Stimulated activated naive CD8-positive, alpha-beta T cell treated with anti-CD3 and anti-CD28 coated beads, Interleukin-15, Interleukin-2, amounts not matched to agents 100 ng/mL and 50 ng/mL, for 24 hours (primary cell): ENCODE measurements around the gene MAP2K5.
"Not testable (repeated sequence)": the region's sequence is repeated elsewhere in the genome, so short reads cannot be mapped to it uniquely, and the experiment has no call there.

Experiments used
- H3K27ac Mint-ChIP-seq: one replicate; pipeline ENCODE4 v1.8.0; 2021; ENCODE audit warnings: mild to moderate bottlenecking, mixed read lengths
- H3K27me3 Mint-ChIP-seq: one replicate; pipeline ENCODE4 v1.8.0; 2021; ENCODE audit warnings: mixed read lengths
- H3K36me3 Mint-ChIP-seq: one replicate; pipeline ENCODE4 v1.8.0; 2021; ENCODE audit warnings: low read depth, mixed read lengths
- H3K4me1 Mint-ChIP-seq: one replicate; pipeline ENCODE4 v1.8.0; 2021; ENCODE audit warnings: low read depth, mixed read lengths
- H3K4me3 Mint-ChIP-seq: one replicate; pipeline ENCODE4 v1.8.0; 2021; ENCODE audit warnings: mild to moderate bottlenecking, mixed read lengths
- H3K9me3 Mint-ChIP-seq: one replicate; pipeline ENCODE4 v1.8.0; 2021; ENCODE audit warnings: mixed read lengths

MAP2K5 gene

DNA sequence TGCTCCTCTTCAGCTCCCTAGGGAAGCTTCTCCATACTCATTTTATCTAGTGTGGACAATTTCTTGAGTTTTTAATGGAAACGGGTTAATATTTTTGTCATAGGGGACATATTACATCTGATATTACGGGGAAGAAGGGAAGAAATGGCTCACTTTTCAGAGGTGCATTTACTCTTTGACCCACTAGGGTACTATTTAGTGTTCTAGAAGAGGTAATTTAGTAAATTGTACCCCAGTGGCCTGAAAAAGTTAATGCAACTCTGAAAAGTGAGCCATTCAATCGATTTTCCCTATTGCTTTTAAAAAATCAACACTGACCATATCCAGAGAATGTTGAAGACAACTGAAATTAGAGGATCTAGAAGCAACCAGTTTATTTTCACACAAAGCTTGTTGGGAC, 71.2 kb downstream of the MAP2K5 start:
- Mint-ChIP-seq H3K36me3 (peaks cover 16% of the 10 kb centered on the region), H3K4me3 (no peak overlapping the region), H3K27me3 (no peaks in the 10 kb centered on the region), H3K9me3 (no peaks in the 10 kb centered on the region), H3K27ac (no peak overlapping the region), H3K4me1 (no peaks in the 10 kb centered on the region)

DNA sequence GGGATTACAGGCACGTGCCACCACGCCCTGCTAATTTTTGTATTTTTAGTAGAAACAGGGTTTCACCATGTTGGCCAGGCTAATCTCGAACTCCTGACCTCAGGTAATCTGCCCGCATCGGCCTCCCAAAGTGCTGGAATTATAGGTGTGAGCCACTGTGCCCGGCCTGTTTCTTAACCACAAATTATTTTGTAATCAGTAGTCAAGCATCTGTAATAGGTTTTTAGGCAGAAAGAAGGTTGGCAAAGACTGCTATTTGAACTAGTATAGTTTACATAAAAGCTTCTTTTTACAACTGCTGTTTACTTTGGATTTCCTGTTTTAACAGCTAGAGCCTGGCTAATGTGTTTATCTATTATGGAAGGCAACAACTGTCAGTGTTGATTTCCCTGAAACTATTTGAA, 72.6 kb downstream of the MAP2K5 start:
- H3K36me3 Mint-ChIP-seq = peaks cover 20% of the 10 kb centered on the region
- H3K27ac Mint-ChIP-seq, H3K4me3 Mint-ChIP-seq, H3K9me3 Mint-ChIP-seq, H3K4me1 Mint-ChIP-seq, H3K27me3 Mint-ChIP-seq: not testable (repeated sequence)

DNA sequence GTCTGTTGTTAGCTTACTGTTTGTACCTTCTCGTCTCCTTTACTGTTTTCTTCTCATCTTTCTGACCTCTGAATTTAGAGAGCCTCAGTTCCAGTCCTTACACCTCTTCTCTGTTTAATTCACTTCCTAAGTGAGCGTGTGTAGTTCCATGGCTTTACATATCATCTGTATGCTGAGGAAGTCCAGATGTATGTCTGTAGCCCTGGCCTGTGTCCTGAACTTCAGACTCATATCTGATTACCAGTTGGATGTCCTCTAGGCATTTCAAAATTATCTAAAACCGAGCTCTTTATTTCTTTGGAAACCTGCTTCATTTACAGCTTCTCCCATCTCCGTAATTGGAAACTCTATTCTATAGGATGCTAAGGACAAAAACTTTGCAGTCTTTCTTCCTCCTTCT, 75.8 kb downstream of the MAP2K5 start:
- no peak overlapping the region for H3K27ac Mint-ChIP-seq
- no peaks in the 10 kb centered on the region for H3K9me3 Mint-ChIP-seq
- no peaks in the 10 kb centered on the region for H3K27me3 Mint-ChIP-seq

DNA sequence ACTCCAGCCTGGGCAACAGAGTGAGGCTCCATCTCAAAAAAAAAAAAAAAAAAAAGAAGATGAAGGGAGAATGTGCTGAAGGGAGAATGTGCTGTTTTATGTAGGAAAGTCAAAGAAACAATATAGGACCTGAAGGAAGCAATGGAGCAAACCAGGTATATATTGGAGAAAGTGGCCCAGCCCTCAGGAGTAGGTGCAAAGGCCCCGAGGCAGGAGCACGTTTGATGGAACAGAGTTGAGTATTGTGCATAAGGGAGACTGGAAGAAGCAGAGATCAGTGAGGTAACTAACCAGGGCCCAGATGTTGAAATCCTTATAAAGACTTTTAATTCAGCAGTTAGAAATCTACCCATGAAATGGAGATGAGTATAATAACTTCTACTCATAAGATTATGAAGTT, 79.6 kb downstream of the MAP2K5 start:
- Mint-ChIP-seq H3K9me3 (no peaks in the 10 kb centered on the region), H3K27me3 (no peaks in the 10 kb centered on the region), H3K4me3 (no peak overlapping the region), H3K4me1 (no peaks in the 10 kb centered on the region), H3K36me3 (peaks cover 26% of the 10 kb centered on the region), H3K27ac (no peak overlapping the region)

More for the DNA sequence above, 75.8 kb downstream of the MAP2K5 start:
- H3K4me3 Mint-ChIP-seq = no peak overlapping the region
- peaks cover 15% of the 10 kb centered on the region for H3K36me3 Mint-ChIP-seq
- H3K4me1 Mint-ChIP-seq = no peaks in the 10 kb centered on the region

DNA sequence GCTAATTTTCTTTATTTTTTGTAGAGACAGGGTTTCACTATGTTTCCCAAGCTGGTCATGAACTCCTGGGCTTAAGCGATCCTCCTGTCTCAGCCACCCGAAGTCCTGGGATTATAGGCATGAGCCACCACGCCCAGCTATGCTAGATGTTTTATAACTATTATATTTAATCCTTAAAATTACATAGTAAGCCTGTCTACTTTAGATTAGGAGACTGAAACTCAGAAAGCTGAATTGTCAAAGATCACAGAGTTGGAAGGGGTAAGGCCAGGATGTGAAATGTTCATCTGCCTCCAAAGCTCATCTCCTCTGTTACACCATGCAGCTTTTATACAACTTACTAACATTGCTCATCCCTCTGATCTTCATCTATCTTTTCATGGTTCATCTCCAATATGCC, 89.8 kb downstream of the MAP2K5 start:
- Mint-ChIP-seq H3K27me3 (no peaks in the 10 kb centered on the region), H3K4me1 (peaks cover 5% of the 10 kb centered on the region), H3K4me3 (no peak overlapping the region), H3K27ac (no peak overlapping the region), H3K9me3 (peaks cover 8% of the 10 kb centered on the region), H3K36me3 (peaks cover 46% of the 10 kb centered on the region)

DNA sequence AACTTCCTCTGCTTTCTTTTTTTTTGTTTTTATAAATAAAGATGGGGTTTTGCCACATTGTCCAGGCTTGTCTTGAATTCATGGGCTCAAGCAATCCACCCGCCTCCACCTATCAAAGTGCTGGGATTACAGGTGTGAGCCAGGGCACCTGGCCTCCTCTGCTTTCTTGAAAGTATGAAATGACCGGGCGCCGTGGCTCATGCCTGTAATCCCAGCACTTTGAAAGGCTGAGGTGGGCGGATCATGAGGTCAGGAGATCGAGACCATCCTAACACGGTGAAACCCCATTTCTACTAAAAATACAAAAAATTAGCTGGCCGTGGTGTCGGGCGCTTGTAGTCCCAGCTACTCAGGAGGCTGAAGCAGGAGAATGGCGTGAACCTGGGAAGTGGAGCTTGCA, 93.4 kb downstream of the MAP2K5 start:
- H3K4me3 Mint-ChIP-seq, H3K27me3 Mint-ChIP-seq, H3K4me1 Mint-ChIP-seq, H3K27ac Mint-ChIP-seq, H3K9me3 Mint-ChIP-seq: not testable (repeated sequence)
- H3K36me3 Mint-ChIP-seq = peaks cover 40% of the 10 kb centered on the region

DNA sequence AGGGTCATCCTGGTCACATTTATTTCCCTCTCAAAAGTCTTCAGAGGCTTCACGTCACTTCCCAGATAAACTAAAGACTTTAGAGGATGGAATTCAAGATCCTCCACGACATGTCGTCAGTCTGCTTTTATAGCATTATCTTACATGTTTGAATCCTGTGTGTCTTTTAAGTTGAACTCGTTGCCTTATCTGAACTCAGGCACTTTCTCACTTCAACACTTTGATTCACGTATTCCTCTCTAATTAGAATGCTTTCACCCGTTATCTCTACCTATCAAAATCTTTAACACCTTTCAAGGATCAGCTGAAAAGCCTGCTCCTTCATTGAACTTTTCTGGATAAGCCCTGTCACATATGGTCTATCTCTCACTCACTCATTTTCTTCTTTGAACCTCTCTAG, 97.1 kb downstream of the MAP2K5 start:
- Mint-ChIP-seq H3K4me3 (no peak overlapping the region), H3K9me3 (peaks cover 7% of the 10 kb centered on the region), H3K36me3 (peaks cover 40% of the 10 kb centered on the region), H3K27ac (no peak overlapping the region), H3K4me1 (peaks cover 5% of the 10 kb centered on the region), H3K27me3 (no peaks in the 10 kb centered on the region)

DNA sequence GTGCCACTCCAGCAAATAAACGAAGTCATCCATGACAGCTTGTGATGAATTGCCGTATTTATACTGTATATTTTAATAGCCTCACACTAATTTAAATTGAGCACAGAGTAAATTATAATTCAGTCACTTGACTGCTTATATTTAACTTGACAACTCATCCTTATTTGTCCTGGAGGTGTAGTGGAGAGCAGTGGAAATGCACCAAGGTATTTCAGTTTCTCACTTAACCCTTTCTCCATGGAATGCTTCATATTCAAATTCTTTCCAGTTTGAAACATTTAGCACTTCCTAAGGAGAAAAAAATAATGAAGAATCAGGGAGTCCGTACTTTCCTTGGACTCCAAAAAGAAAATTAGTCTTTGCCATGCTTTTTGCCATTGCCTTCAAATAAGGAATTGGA, 99.0 kb downstream of the MAP2K5 start:
- Mint-ChIP-seq H3K4me1 (no peaks in the 10 kb centered on the region), H3K36me3 (peaks cover 33% of the 10 kb centered on the region), H3K9me3 (no peaks in the 10 kb centered on the region), H3K27ac (no peak overlapping the region), H3K27me3 (no peaks in the 10 kb centered on the region), H3K4me3 (no peak overlapping the region)

DNA sequence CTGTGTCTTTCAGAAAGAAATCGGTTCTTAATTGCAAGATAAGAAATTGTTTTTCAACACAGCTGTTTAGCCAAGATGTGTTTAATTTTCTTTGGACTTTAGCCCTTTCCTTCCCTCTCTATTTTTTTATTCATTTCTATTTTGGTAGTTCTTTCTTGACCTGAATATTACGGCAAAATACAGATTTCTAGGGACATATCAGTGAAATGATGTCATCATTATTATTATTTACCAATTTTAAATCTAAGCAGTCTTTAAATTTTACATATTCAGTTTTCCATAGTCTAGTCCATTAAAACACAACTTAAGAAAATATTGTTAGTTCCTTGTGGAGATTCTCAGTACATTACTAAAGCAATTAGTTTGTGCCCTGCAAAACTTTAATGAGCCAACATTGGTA, 104.3 kb downstream of the MAP2K5 start:
- Mint-ChIP-seq H3K4me3 (no peak overlapping the region), H3K27me3 (no peaks in the 10 kb centered on the region), H3K9me3 (no peaks in the 10 kb centered on the region), H3K27ac (no peak overlapping the region), H3K36me3 (peaks cover 43% of the 10 kb centered on the region), H3K4me1 (no peaks in the 10 kb centered on the region)

DNA sequence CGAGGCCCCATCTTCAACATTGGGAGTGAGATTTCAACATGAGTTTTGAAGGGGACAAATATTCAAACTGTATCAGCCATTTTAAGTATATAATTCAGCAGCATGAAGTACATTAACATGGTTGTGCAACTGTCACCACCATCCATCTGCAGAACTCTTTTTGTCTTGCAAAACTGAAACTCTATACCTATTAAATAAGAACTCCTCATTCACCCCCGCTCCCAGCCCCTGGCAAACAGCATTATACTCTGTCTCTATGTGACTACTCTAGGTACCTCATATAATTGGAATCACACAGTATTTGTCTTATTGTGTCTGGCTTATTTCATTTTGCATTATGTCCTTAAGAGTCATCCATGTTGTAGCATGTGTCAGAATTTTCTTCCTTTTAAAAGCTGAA, 110.1 kb downstream of the MAP2K5 start:
- Mint-ChIP-seq H3K27me3 (no peaks in the 10 kb centered on the region), H3K36me3 (peaks cover 69% of the 10 kb centered on the region), H3K9me3 (peaks cover 20% of the 10 kb centered on the region), H3K4me1 (no peaks in the 10 kb centered on the region), H3K4me3 (no peak overlapping the region), H3K27ac (no peak overlapping the region)

DNA sequence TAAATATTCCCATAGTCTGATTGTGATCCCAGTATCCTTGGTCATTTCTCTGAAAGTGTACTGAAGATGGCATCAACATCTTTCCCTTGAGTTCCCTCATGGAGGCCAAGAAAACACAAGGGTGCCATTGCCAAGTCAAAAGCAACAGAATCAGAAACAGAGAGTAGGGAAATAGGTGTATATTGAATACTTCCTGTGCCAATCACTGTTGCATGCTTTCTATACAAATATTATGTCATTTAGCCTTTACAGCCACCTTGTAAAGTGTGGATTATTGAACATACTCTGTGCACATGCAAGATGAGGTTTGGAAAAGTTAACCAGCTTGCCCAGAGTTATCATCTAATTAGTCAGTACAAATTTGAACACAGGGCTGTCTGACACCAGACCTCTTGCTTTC, 117.9 kb downstream of the MAP2K5 start:
- peaks cover 53% of the 10 kb centered on the region for H3K36me3 Mint-ChIP-seq
- no peaks in the 10 kb centered on the region for H3K27me3 Mint-ChIP-seq
- H3K27ac Mint-ChIP-seq = no peak overlapping the region
- no peaks in the 10 kb centered on the region for H3K4me1 Mint-ChIP-seq
- peaks cover 4% of the 10 kb centered on the region for H3K9me3 Mint-ChIP-seq
- H3K4me3 Mint-ChIP-seq = no peak overlapping the region

DNA sequence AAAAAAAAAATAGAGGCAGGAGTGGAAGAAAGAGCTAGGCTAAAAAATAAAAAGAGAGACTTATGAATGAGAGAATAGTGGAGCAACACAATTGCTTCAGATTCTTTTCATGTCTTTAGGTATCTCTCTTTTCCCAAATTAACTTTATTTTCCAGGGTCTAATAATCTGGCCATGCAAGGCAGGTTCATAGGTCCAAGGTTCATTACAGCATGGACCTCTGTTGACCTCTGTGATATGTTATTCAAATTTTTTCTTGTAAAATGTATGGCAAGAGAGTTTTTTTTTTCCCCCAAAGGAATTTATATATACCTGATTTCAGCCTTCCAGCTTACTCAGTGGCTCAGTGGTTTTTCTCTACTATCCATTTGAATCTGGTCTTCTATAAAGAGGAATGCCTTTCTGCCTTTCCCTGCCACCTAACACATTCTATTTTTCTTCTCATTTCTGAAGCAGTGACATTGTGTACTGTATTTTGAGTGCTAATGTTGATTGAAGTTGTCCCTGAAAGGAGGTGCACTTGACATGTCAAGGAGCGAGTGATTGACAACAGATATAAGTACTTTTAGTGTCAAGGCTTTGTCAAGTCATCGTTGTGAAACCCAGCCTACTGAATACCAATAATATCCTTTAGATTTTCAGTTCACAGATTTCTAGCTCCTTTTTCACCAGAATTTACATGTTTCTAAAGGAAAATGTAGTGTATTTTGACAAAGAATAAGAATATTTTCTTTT, 118.5 kb downstream of the MAP2K5 start:
- no peak overlapping the region for H3K4me3 Mint-ChIP-seq
- H3K9me3 Mint-ChIP-seq = no peaks in the 10 kb centered on the region
- no peaks in the 10 kb centered on the region for H3K27me3 Mint-ChIP-seq
- H3K4me1 Mint-ChIP-seq = no peaks in the 10 kb centered on the region
- H3K36me3 Mint-ChIP-seq = peaks cover 53% of the 10 kb centered on the region
- no peak overlapping the region for H3K27ac Mint-ChIP-seq

DNA sequence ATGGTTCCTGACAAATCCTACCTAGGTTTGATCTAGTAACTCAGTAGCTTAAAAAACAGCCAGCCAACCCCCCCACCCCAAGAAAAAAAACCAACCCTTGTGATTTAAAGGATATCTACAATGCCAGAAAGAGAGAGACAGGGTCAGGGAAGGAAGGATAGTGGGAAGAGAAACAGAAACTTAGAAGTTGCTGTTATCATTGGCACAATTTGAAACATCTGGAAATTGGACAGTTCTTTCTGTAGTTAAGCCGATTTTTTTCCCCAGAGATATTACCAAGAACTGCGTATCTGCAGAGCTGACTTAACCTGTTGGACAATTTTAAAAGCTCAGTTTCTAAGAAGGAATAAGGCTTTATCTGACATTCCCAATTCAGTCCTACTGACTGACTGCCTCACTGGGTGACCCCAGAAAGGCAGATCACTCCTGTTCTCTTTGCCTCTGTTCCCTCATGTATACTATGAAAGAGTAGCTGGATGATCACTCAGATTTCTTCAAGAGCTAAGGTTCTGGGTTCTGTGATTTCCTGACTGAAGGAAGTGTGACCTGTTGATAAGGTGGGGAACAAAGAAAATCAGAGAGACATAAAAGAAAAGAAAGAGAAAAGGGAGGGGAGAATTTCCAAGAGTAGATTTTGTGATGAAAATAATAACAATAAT, 128.3 kb downstream of the MAP2K5 start:
- Mint-ChIP-seq H3K27ac (no peak overlapping the region), H3K36me3 (peaks cover 29% of the 10 kb centered on the region), H3K4me1 (no peaks in the 10 kb centered on the region)

DNA sequence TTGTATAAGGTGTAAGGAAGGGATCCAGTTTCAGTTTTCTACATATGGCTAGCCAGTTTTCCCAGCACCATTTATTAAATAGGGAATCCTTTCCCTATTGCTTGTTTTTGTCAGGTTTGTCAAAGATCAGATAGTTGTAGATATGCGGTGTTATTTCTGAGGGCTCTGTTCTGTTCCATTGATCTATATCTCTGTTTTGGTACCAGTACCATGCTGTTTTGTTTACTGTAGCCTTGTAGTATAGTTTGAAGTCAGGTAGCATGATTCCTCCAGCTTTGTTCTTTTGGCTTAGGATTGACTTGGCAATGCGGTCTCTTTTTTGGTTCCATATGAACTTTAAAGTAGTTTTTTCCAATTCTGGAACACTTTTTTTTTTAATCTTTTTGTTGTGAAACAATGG, 130.3 kb downstream of the MAP2K5 start:
- not testable (repeated sequence) for H3K27me3 Mint-ChIP-seq, H3K9me3 Mint-ChIP-seq, H3K4me1 Mint-ChIP-seq, H3K27ac Mint-ChIP-seq, H3K4me3 Mint-ChIP-seq
- peaks cover 30% of the 10 kb centered on the region for H3K36me3 Mint-ChIP-seq

More for the DNA sequence above, 128.3 kb downstream of the MAP2K5 start:
- no peaks in the 10 kb centered on the region for H3K27me3 Mint-ChIP-seq
- peaks cover 4% of the 10 kb centered on the region for H3K9me3 Mint-ChIP-seq
- H3K4me3 Mint-ChIP-seq = no peak overlapping the region

DNA sequence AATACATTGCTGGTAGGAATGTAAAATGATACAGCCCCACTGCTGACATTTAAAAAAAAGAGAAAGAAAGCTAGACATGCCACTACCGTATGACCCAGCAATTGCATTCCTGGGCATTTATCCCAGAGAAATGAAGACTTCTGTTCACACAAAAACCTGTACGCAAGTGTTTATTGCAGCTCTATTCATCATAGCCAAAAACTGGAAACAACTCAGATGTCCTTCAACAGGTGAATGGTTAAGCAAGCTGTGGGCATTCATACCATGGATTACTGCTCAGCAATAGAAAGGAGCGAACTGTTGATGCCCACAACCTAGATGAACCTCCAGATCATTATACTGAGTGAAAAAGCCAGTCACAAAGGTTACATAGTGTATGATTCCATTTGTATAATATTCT, 132.5 kb downstream of the MAP2K5 start:
- Mint-ChIP-seq H3K9me3 (peaks cover 4% of the 10 kb centered on the region), H3K27me3 (no peaks in the 10 kb centered on the region), H3K36me3 (peaks cover 33% of the 10 kb centered on the region), H3K4me3 (no peak overlapping the region), H3K4me1 (no peaks in the 10 kb centered on the region), H3K27ac (no peak overlapping the region)

DNA sequence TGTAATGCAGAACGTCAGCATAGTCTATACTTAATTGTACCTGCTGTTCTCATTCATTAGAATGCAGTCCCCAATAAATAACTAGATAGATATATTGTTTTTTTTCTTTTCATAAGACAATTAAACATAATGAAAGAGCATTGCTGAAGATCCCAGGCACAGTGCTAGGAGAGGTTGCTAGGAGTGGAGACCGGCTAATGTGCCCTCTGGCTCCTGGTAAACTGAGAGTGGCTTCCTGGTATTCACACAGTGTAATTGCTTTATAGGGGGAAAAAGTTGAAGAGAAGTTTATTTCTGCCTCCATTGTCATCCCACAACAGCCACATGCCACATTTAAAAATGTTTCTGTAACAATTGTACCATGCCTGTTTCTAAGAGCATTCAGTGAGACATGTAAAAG, 135.6 kb downstream of the MAP2K5 start:
- peaks cover 37% of the 10 kb centered on the region for H3K36me3 Mint-ChIP-seq
- H3K27ac Mint-ChIP-seq = no peak overlapping the region
- H3K9me3 Mint-ChIP-seq = no peaks in the 10 kb centered on the region
- H3K27me3 Mint-ChIP-seq = no peaks in the 10 kb centered on the region
- no peaks in the 10 kb centered on the region for H3K4me1 Mint-ChIP-seq
- H3K4me3 Mint-ChIP-seq = no peak overlapping the region
